Esophagus squamous epithelium (tissue), 4 donors: ENCODE measurements around the gene CARD11.

Experiments
- POLR2A ChIP-seq, 4 donors: fragments of 450-650 bp; IDR thresholded peaks; one replicate each; pipeline ENCODE4 v1.6.1; 2017; ENCODE audit warnings: antibody characterized with exemption in 4 of 4, mild to moderate bottlenecking in 4 of 4, moderate library complexity in 3 of 4
- TF ChIP-seq, protein P1 (sequence below), 6 experiments: fragments of 450-650 bp in 4 of 6; fragments of 200-600 bp in 2 of 6; sonication (generic) in 2 of 6; IDR thresholded peaks; one replicate each; pipeline ENCODE4 v1.5.1; 2016 to 2019; ENCODE audit warnings: antibody characterized with exemption in 6 of 6, mild to moderate bottlenecking in 4 of 6, moderate library complexity in 4 of 6

DNA sequence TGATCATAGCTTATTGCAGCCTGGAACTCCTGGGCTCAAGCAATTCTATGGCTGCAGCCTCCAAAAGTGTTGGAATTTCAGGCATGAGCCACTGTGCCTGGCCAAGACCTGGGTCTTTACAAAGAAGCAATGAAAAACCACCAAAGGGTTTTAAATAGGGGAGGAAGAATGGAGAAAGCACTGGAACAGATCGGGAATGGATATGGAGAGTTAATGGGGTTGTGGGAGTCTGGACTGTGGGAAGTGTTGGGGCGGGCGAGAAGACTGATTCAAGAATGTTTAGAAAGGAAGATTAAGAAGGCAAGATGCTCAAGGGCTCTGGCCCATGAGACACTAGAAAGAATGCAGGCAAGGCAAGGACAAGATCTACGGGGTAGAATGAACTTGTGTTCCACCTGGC is 98.5 kb downstream of the CARD11 start:
- TF ChIP-seq, protein P1, sequence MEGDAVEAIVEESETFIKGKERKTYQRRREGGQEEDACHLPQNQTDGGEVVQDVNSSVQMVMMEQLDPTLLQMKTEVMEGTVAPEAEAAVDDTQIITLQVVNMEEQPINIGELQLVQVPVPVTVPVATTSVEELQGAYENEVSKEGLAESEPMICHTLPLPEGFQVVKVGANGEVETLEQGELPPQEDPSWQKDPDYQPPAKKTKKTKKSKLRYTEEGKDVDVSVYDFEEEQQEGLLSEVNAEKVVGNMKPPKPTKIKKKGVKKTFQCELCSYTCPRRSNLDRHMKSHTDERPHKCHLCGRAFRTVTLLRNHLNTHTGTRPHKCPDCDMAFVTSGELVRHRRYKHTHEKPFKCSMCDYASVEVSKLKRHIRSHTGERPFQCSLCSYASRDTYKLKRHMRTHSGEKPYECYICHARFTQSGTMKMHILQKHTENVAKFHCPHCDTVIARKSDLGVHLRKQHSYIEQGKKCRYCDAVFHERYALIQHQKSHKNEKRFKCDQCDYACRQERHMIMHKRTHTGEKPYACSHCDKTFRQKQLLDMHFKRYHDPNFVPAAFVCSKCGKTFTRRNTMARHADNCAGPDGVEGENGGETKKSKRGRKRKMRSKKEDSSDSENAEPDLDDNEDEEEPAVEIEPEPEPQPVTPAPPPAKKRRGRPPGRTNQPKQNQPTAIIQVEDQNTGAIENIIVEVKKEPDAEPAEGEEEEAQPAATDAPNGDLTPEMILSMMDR (IDR thresholded peaks at IDR 0.05): no peak
- TF ChIP-seq POLR2A (IDR thresholded peaks at IDR 0.05): no peak
